HG03354 (cell line): ENCODE data around the gene GATA5.

Experiments
- ATAC-seq: cut with Tn5 transposase; IDR thresholded peaks from one replicate; pipeline ENCODE4 v1.9.1; 2021; ENCODE audit warnings: mild to moderate bottlenecking; ENCODE audit not compliant: unreplicated experiment, poor library complexity, severe bottlenecking

GATA5 gene

GRCh38 chr20:62475027-62475771 is 596 bp downstream of the GATA5 start:
- ATAC-seq, result no peak

- ATAC-seq, result no peak
These were observed 1.2 kb downstream of the GATA5 start for GRCh38 chr20:62474604-62475026.

GRCh38 chr20:62473717-62474603 is 1.8 kb downstream of the GATA5 start:
- no peak for ATAC-seq

GRCh38 chr20:62472941-62473585 is 2.7 kb downstream of the GATA5 start:
- no peak for ATAC-seq

GRCh38 chr20:62472138-62472940 is 3.5 kb downstream of the GATA5 start:
- ATAC-seq, result no peak

- ATAC-seq, result no peak
These were observed 5.3 kb downstream of the GATA5 start for GRCh38 chr20:62470459-62470858.

GRCh38 chr20:62470001-62470400 is 5.8 kb downstream of the GATA5 start:
- no peak for ATAC-seq

- ATAC-seq, result no peak
These were observed 6.4 kb downstream of the GATA5 start for GRCh38 chr20:62469352-62469751.

- ATAC-seq, result no peak
These were observed 8.8 kb downstream of the GATA5 start for GRCh38 chr20:62466806-62467537.

GRCh38 chr20:62466072-62466760 is 9.6 kb downstream of the GATA5 start:
- no peak for ATAC-seq

- ATAC-seq, result no peak
These were observed 10.8 kb downstream of the GATA5 start for GRCh38 chr20:62464990-62465389.

- ATAC-seq, result no peak
These were observed 11.4 kb downstream of the GATA5 start for GRCh38 chr20:62464425-62464770.

GRCh38 chr20:62463651-62464424 is 12.0 kb downstream of the GATA5 start:
- ATAC-seq, result no peak

GRCh38 chr20:62462976-62463592 is 12.7 kb downstream of the GATA5 start:
- no peak for ATAC-seq

GRCh38 chr20:62461834-62462233 is 14.0 kb downstream of the GATA5 start:
- no peak for ATAC-seq

GRCh38 chr20:62461157-62461556 is 14.6 kb downstream of the GATA5 start:
- ATAC-seq, result no peak

- no peak for ATAC-seq
These were observed 15.1 kb downstream of the GATA5 start for GRCh38 chr20:62460678-62461077.
